Heart right ventricle (tissue), 16 donors: ENCODE data around the gene SMIM1. TPM values are rescaled to one million over a fixed set of nuclear protein-coding genes. Genes with fewer than 3 reads are reported as not detected.

Experiments used
- ATAC-seq, 8 donors: fragments of 200-7000 bp; cut with Tn5 transposase; one replicate each; pipeline ENCODE4 v1.9.1; 2020; ENCODE audit warnings: mild to moderate bottlenecking in 8 of 8, moderate library complexity in 8 of 8, moderate number of reproducible peaks in 1 of 8
- DNase-seq, 2 donors: peaks; one replicate each; pipeline ENCODE4 v3.0.0-alpha.2; 2020
- H3K27ac ChIP-seq, 10 donors: fragments of 200-600 bp; sonication (generic) in 2 of 10; one replicate each; pipeline versions ENCODE4 v1.5.0 to v1.8.0; 2020 to 2022; ENCODE audit warnings: mild to moderate bottlenecking in 3 of 10
- H3K27me3 ChIP-seq, 7 donors: fragments of 200-600 bp; one replicate each; pipeline ENCODE4 v1.8.0; 2021 to 2022; ENCODE audit warnings: mild to moderate bottlenecking in 2 of 7
- H3K36me3 ChIP-seq, 9 donors: fragments of 200-600 bp; sonication (generic) in 1 of 9; one replicate each; pipeline versions ENCODE4 v1.5.0 to v1.8.0; 2020 to 2022; ENCODE audit warnings: mild to moderate bottlenecking in 2 of 9
- H3K4me1 ChIP-seq, 9 donors: fragments of 200-600 bp; sonication (generic) in 1 of 9; one replicate each; pipeline versions ENCODE4 v1.5.0 to v1.8.0; 2020 to 2022; ENCODE audit warnings: mild to moderate bottlenecking in 4 of 9
- H3K4me3 ChIP-seq, 10 donors: fragments of 200-600 bp; sonication (generic) in 2 of 10; one replicate each; pipeline versions ENCODE4 v1.5.0 to v1.8.0; 2020 to 2022; ENCODE audit warnings: mild to moderate bottlenecking in 7 of 10, moderate library complexity in 2 of 10
- H3K9me3 ChIP-seq, 11 donors: fragments of 200-600 bp in 10 of 11; sonication (generic) in 2 of 11; one replicate each; pipeline versions ENCODE4 v1.5.0 to v1.8.0; 2013 to 2022; ENCODE audit warnings: mild to moderate bottlenecking in 2 of 11, control low read depth in 1 of 11, moderate library complexity in 1 of 11
- WGBS, 2 donors: extraction: QIAGEN DNeasy Blood & Tissue Kit; methylation state at CpG; one replicate each; pipeline ENCODE4 v1.1.7; 2013; ENCODE audit warnings: inconsistent platforms in 1 of 2; 5-methylcytosine and 5-hydroxymethylcytosine counted together
- intact Hi-C, 10 donors: fragments of 100-400 bp; cut with DNase I; formaldehyde crosslinking; loops; one replicate each; pipeline versions ENCODE4 v1.11.1 to v1.14.2; 2022
- polyA plus RNA-seq, 2 donors: library from polyadenylated mRNA; stranded (reverse); fragments of 200-250 nt; gene quantifications; one replicate each; pipeline ENCODE4 v1.2.3, GENCODE V29; 2013
- total RNA-seq, 10 donors: library from RNA; stranded (reverse); fragmentation: NEBNext Ultra II Directional in 3 of 10; extraction: Animal tissue kit (Norgen Biotek cat#: 25700) in 3 of 10; gene quantifications; one replicate each; pipeline versions ENCODE4 v1.2.1 to v1.2.4, GENCODE V29; 2021 to 2023
- TF ChIP-seq, protein P1 (sequence below), 9 donors: fragments of 200-600 bp; sonication (generic) in 2 of 9; IDR thresholded peaks; one replicate each; pipeline versions ENCODE4 v1.5.0 to v1.8.0; 2021 to 2022; ENCODE audit warnings: antibody characterized with exemption in 9 of 9, mild to moderate bottlenecking in 5 of 9, moderate library complexity in 1 of 9
- donor health status: Arrhythmogenic right ventricular cardiomyopathy.
- donor health status: ischemic (EF 13 %, LVEDD 7.1; RV severe dilation, severe dysfunction).
- donor health status: healthy with polysubstance abuse.
- donor health status: DM: no; HTN: yes; CAD: no.
- donor health status: DM: no; HTN: no; CAD: no.
- donor health status: ischemic (EF 25% LVEDD 6.9; RV normal size, moderate dysfunction).
- donor health status: ischemic (EF 25% LVEDD 5.7; RV mildly dilated, moderate dysfunction).
- donor health status: healthy.
- donor health status: DM: yes; HTN: yes; CAD: no.
- donor health status: Ischemic cardiomyopathy.
- donor health status: ischemic (EF 35%, LVEDD 5.7; RV mildly dilated, moderate dysfunction).
- donor health status: nonischemic (EF 11% LVEDD 7.7; RV severe dilation, severe dysfunction).
- donor health status: DM: yes; HTN: yes; CAD: no.
- donor health status: PGD.
- donor health status: ischemic (EF 29% LVEDD 5.4; RV normal size, mild dysfunction).
- donor health status: nonischemic (EF 23%, LVEDD 6.1; RV moderate dilation, normal function).

SMIM1 gene
- total and polyA plus RNA-seq, 12 donors: 4.0 to 33.9 (median 9.7) TPM

DNA sequence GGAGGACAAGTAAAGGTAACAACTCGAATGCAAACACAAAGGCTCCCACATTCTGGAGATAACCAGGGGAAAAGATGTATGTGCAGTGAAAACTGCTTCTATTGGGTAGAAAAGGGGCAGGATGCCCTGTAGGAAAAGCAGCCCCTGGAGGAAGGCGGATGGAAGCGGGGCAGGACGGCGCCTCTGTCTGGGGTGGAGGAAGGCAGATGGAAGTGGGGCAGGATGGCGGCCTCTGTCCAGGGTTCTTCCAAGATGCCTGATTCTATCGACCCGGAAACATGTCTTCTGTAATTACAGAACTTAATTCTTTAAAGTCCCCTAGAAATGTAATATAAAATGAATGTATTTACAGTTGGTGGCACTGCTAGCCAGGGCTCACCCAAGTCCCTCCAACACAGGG lies 47.8 kb downstream of the SMIM1 start:
- peaks cover 0 to 89% (median 38%) of the 10 kb centered on the region in 9 donors for H3K36me3 ChIP-seq
- H3K9me3 ChIP-seq: no peaks in the 10 kb centered on the region
- 91% methylated on average over 8 of the region's 8 CpGs for WGBS, 2 donors
- H3K27ac ChIP-seq: no peak overlapping the region
- intact Hi-C loops: no loop called here
- ATAC-seq: no peak
- TF ChIP-seq, protein P1, sequence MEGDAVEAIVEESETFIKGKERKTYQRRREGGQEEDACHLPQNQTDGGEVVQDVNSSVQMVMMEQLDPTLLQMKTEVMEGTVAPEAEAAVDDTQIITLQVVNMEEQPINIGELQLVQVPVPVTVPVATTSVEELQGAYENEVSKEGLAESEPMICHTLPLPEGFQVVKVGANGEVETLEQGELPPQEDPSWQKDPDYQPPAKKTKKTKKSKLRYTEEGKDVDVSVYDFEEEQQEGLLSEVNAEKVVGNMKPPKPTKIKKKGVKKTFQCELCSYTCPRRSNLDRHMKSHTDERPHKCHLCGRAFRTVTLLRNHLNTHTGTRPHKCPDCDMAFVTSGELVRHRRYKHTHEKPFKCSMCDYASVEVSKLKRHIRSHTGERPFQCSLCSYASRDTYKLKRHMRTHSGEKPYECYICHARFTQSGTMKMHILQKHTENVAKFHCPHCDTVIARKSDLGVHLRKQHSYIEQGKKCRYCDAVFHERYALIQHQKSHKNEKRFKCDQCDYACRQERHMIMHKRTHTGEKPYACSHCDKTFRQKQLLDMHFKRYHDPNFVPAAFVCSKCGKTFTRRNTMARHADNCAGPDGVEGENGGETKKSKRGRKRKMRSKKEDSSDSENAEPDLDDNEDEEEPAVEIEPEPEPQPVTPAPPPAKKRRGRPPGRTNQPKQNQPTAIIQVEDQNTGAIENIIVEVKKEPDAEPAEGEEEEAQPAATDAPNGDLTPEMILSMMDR (IDR thresholded peaks at IDR 0.05): no peak
- no peak for DNase-seq
- no peak overlapping the region for H3K4me3 ChIP-seq
- H3K27me3 ChIP-seq: no peaks in the 10 kb centered on the region
- H3K4me1 ChIP-seq: no peaks in the 10 kb centered on the region

DNA sequence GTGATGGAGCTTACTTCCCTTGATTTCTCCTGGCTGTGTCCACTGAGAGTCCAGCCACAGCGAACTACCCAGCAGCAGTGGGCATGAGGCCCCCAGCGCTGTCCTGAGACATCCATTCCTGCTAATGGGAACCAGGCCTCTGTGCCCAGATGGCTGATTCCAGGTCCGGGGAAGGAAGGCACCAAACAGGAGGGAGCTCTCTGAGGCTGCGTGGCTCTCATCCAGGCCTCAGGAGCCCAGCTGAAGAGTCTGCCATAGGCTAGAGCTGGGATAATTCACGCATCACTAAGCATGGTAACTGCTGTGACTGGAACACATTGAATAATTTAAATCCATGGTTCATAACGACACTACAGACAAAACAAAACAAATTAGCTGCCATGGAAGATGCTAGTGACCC lies 48.5 kb downstream of the SMIM1 start:
- Histone ChIP-seq H3K4me1 (no peaks in the 10 kb centered on the region), H3K4me3 (no peak overlapping the region), H3K9me3 (no peaks in the 10 kb centered on the region), H3K27me3 (no peaks in the 10 kb centered on the region), H3K36me3 (peaks cover 0 to 89% (median 42%) of the 10 kb centered on the region in 9 donors), H3K27ac (no peak overlapping the region)
- WGBS, 2 donors: 90% methylated on average over 6 of the region's 6 CpGs
- ATAC-seq: no peak
- TF ChIP-seq, protein P1 (IDR thresholded peaks at IDR 0.05): no peak
- intact Hi-C loops: no loop called here
- DNase-seq: no peak

DNA sequence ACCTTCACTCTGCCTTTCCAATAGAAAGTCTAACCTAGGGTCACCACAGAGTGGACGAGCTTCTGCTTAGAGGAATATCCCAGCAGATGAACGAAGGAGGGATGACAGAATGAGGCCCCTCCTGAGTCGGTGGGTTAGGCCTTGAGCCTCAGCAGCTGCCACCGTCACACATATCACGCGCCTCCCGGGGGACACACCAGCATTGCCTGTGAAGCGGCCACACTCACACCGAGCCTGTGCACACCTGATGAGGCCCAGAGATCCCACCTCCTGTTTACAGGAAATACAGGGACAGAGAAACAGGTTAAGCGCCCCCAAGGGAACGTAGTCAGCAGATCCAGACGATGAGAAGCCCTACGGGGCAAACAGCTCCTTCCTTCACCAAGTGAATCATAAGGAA lies 48.9 kb downstream of the SMIM1 start:
- Histone ChIP-seq H3K9me3 (no peaks in the 10 kb centered on the region), H3K27ac (no peak overlapping the region), H3K27me3 (no peaks in the 10 kb centered on the region), H3K4me1 (no peaks in the 10 kb centered on the region), H3K36me3 (peaks cover 0 to 89% (median 47%) of the 10 kb centered on the region in 9 donors), H3K4me3 (no peak overlapping the region)
- WGBS, 2 donors: 83 to 87% methylated on average over 13 of the region's 13 CpGs
- ATAC-seq: no peak
- no peak for DNase-seq
- TF ChIP-seq, protein P1 (IDR thresholded peaks at IDR 0.05): no peak
- intact Hi-C loops: no loop called here

GRCh38 chr1:3821908-3822307 lies 49.4 kb downstream of the SMIM1 start:
- H3K4me1 ChIP-seq: no peaks in the 10 kb centered on the region
- ATAC-seq: no peak
- H3K9me3 ChIP-seq: no peaks in the 10 kb centered on the region
- no peaks in the 10 kb centered on the region for H3K27me3 ChIP-seq
- no peak for DNase-seq
- intact Hi-C loops: no loop called here
- 88 to 93% methylated on average over 15 of the region's 15 CpGs for WGBS, 2 donors
- H3K27ac ChIP-seq: no peak overlapping the region
- no peak overlapping the region for H3K4me3 ChIP-seq
- TF ChIP-seq, protein P1 (IDR thresholded peaks at IDR 0.05): no peak
- H3K36me3 ChIP-seq: peaks cover 0 to 89% (median 51%) of the 10 kb centered on the region in 9 donors
